Panc1 (cell line): Measurements from ENCODE around the gene WDR5.

Source experiments
- CTCF ChIP-seq: fragments of 450-650 bp; IDR thresholded peaks from 2 replicates; pipeline ENCODE4 v1.5.1; 2017; ENCODE audit warnings: mild to moderate bottlenecking
- POLR2AphosphoS5 ChIP-seq: IDR thresholded peaks from 2 replicates; pipeline ENCODE4 v1.6.1; 2012; ENCODE audit warnings: mild to moderate bottlenecking, low read depth, low read length, moderate library complexity
- REST ChIP-seq, 2 experiments: IDR thresholded peaks; 2 replicates each; pipeline ENCODE4 v1.6.1; 2011 to 2012; ENCODE audit warnings: low read depth in 2 of 2, control low read depth in 1 of 2, low read length in 1 of 2, mild to moderate bottlenecking in 1 of 2, moderate library complexity in 1 of 2; ENCODE audit not compliant: insufficient read depth in 1 of 2
- SIN3A ChIP-seq: IDR thresholded peaks from 2 replicates; pipeline ENCODE4 v1.6.1; 2012; ENCODE audit warnings: low read depth, mild to moderate bottlenecking, low read length, moderate library complexity, borderline replicate concordance; ENCODE audit not compliant: insufficient read depth

DNA sequence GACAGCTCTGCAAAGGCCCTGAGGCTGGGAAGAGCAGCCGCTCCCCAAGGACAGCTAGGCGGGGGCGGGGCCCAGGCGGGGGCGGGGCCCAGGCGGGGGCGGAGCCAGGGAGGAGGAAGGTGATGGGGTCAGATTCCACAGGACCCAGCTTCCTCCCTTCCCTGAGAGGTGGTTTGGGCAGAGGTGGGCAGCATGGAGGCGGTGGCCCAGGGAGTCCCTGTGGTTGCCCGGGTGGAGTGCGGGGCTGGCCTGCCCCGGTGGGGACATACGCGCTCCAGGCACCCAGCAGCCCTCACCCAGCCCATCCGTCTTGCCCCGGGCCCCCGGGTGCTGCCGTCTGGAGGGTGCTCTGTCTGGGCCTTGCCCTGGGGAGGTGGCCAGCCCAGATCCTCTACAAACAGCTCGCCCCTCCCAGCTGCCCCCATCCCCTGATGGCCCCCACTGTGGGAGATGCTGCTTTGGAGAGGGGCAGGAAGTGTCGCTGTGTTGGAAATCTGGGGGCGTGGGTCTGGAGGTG, 39.5 kb downstream of the WDR5 start:
- TF ChIP-seq CTCF = no peak
- TF ChIP-seq SIN3A = no peak
- no peak for TF ChIP-seq REST (IDR thresholded peaks at IDR 0.05; ENCODE audit: insufficient read depth in 1 of 2, low read depth in 2 of 2, low read length in 1 of 2)
- no peak for TF ChIP-seq POLR2AphosphoS5
